HTERT RPE-1 (cell line): ENCODE results near the gene BMP8A.
"Not testable (repeated sequence)": the region's sequence is repeated elsewhere in the genome, so short reads cannot be mapped to it uniquely, and the experiment has no call there.

Source experiments
- in situ Hi-C: fragments of 300-500 bp; cut with MboI; formaldehyde crosslinking; loops from 4 replicates; pipeline ENCODE4 v1.14.3; 2020; ENCODE audit warnings: low sequenced_read_pairs

BMP8A gene

GRCh38 chr1:39504436-39504835 lies 13.0 kb downstream of the BMP8A start:
- in situ Hi-C loops = not testable (repeated sequence)

DNA sequence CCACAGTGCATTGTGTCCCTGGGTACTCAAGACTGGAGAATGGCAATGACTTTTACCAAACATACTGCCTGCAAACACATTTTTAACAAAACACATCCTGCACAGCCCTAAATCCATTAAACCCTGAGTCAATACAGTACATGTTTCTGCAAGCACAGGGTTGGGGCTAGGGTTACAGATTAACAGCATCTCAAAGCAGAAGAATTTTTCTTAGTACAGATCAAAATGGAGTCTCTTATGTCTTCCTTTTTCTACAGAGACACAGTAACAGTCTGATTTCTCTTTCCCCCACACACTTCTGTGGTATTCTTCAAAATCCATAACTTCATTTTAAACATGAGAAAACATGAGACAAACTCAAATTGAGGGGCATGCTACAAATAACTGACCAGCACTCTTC lies 13.9 kb downstream of the BMP8A start:
- in situ Hi-C loops = no loop called here

DNA sequence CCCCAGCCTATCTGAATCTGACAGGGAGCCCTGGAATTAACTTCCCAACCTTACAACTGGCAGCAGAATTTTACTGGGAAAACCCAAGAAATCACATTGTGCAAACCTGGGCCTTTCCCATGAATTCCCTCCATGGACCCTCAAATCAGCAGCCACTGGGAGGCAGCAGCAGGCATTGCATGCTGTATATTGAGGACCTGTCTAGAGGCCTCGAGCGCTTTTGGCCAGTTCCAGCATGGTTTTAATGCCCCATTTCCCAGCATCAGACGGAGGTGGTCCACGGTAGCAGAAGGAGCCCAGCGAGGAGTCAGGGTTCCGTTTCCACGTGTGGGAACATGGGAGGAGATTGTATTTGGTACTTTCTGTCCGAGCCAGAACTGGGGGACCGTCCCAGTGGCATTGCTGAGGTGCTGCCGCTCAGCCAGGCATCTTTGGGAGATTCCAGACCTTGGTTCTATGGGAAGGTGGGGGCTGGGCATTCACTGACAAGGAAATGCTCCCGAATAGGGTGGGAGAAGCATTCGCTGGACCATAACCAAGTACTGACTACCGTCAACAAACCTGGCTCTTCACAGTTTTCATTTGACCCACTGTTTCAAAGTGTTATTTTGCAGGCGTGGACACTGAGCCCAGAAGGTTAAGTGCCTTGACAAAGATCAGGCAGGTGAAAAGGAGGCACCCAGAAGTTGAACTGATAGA lies 15.9 kb downstream of the BMP8A start:
- in situ Hi-C loops = no loop called here

- in situ Hi-C loops = no loop called here
Measured at GRCh38 chr1:39508266-39508665, 16.8 kb downstream of the BMP8A start.

GRCh38 chr1:39508857-39509305 lies 17.4 kb downstream of the BMP8A start:
- in situ Hi-C loops = no loop called here

GRCh38 chr1:39509360-39510009 lies 18.0 kb downstream of the BMP8A start:
- in situ Hi-C loops = no loop called here

DNA sequence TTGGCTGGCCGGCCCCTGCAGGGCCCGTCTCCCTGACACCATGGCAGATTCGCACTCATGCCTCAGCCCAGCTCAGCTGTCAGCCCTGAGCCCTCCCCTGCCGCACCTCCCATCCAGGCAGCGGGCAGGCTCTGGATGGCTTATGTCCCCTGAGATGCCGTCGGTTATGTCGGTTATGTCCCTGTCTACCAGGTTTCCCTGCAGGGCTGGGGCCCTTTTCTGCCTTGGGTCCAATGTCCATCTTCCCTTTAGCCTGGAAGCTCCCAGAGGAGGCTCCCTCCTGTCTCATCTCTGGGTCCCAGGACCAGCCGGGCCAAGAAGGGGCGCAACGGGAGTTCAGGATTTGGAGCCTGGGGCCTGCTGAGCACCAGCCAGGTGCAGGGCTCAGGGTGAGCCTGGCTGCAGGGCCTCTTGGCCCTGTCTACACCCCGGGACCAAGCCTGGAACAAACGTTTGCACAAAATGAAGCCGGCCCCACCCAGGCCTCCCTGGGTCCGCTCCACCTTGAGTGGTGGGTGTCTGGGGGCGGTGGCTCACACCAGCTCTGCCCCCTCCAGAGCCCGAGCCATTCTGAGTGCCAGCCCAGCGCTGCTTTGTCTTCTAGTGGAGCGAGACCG lies 19.2 kb downstream of the BMP8A start:
- in situ Hi-C loops = not testable (repeated sequence)

DNA sequence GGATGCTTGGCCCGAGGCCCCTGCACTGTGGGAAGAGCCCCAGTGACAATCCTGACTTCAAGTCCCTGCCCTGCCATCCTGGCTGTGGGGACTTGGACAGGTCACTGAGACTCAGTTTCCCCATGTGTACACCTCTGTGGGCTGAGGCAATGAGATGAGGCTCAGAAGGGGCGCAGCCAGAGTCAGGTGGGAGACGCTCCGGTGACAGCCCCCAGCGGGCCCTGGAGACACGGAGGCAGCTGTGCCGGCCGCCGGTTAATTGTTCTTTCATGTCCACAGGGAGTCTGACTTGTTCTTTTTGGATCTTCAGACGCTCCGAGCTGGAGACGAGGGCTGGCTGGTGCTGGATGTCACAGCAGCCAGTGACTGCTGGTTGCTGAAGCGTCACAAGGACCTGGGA lies 20.0 kb downstream of the BMP8A start:
- in situ Hi-C loops = not testable (repeated sequence)

DNA sequence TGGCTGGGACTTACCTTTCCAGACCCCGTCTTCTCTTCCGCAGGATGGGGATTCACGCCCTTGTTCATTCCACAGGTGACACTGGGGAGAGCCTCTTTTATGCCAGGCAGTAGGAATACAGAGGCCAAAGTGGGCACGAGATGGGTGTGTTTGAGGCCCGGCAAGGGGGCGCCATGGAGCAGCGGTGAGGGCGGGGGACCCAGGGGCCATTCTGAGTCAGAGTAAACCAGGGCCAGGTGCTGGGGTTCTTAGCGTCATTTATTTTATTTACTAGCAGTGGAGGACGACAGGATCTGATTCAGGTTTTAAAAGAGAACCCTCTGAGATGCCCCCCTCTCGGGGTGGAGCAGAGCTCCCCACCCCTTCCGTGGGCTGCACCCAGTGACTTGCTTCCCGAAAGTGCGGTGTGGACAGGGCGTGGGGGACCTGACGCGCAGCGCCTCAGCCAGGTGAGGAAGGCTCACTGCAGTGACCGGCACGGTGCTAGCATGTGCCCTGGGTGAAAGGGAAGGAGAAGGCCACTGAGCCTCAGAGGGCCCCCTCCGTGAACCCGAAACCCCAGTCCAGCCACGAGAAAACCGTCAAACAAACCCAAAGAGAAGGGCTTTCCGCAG lies 20.9 kb downstream of the BMP8A start:
- in situ Hi-C loops = not testable (repeated sequence)

GRCh38 chr1:39514710-39515124 lies 23.3 kb downstream of the BMP8A start:
- in situ Hi-C loops = not testable (repeated sequence)

DNA sequence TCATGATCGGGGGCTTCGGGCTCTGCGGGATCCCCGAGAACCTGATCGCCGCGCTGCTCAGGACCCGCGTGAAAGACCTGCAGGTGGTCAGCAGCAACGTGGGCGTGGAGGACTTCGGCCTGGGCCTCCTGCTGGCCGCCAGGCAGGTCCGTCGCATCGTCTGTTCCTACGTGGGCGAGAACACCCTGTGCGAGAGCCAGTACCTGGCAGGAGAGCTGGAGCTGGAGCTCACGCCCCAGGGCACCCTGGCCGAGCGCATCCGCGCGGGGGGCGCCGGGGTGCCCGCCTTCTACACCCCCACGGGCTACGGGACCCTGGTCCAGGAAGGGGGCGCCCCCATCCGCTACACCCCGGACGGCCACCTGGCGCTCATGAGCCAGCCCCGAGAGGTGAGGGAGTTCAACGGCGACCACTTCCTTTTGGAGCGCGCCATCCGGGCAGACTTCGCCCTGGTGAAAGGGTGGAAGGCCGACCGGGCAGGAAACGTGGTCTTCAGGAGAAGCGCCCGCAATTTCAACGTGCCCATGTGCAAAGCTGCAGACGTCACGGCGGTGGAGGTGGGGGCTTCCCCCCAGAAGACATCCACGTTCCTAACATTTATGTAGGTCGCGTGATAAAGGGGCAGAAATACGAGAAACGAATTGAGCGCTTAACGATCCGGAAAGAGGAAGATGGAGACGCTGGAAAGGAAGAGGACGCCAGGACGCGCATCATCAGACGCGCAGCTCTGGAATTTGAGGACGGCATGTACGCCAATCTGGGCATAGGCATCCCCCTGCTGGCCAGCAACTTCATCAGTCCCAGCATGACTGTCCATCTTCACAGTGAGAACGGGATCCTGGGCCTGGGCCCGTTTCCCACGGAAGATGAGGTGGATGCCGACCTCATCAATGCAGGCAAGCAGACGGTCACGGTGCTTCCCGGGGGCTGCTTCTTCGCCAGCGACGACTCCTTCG lies 24.0 kb downstream of the BMP8A start:
- in situ Hi-C loops = not testable (repeated sequence)

- in situ Hi-C loops = not testable (repeated sequence)
Measured at GRCh38 chr1:39516841-39517240, 25.4 kb downstream of the BMP8A start.

DNA sequence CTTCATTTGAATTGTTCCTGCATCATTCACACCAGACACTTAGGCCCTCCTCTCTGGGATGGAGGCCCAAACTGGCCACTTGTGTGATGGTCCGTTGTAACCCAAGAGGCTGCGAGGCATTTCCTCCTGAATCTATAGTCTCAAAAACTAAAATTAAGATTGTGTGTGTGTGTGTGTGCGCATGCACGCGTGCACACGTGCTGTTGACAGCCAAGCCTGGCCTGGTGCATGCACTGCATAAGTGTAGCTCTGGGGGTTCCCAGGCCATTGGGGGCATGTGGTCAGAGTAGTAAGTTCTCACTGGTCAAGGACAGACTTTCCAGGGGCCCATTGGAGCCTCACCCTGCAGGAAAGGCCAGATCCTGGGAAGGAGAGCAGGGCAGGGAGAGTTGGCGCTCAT lies 26.5 kb downstream of the BMP8A start:
- in situ Hi-C loops = not testable (repeated sequence)

DNA sequence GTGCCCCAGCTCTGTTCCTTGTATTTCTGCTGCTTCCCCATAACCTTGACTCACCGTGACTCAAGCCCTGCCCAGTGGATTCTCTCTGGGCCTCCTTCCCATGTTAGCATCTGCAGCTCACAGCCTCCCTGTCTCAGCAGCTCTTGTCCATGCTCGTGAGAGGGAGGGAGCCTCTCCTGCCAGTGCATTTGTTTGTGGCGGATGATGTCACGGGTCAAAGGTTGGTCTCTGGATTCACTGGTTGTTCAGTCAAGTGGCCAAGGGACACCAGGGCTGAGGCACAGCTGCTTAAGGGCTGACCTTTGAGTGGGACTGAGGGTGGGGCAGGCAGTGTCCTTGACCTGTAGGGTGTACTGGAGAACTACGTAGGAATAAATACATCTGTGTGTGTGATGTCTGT lies 27.9 kb downstream of the BMP8A start:
- in situ Hi-C loops = not testable (repeated sequence)

DNA sequence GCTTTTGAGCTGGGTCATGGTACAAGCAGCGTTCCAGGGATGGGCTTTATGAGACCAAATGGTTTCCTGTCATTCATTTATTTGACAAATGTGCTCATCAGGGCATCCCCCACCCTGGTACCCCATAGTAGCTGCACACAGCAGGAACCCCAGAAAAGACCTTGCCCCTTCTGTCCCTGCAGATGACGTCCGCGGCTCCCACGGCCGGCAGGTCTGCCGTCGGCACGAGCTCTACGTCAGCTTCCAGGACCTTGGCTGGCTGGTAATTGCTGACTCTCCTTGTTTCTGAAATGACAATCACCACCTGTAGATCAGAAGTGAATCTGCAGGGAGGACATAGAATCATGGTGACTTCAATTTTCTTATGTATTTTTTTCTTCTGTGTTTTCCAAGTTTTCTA lies 30.8 kb downstream of the BMP8A start:
- in situ Hi-C loops = not testable (repeated sequence)

DNA sequence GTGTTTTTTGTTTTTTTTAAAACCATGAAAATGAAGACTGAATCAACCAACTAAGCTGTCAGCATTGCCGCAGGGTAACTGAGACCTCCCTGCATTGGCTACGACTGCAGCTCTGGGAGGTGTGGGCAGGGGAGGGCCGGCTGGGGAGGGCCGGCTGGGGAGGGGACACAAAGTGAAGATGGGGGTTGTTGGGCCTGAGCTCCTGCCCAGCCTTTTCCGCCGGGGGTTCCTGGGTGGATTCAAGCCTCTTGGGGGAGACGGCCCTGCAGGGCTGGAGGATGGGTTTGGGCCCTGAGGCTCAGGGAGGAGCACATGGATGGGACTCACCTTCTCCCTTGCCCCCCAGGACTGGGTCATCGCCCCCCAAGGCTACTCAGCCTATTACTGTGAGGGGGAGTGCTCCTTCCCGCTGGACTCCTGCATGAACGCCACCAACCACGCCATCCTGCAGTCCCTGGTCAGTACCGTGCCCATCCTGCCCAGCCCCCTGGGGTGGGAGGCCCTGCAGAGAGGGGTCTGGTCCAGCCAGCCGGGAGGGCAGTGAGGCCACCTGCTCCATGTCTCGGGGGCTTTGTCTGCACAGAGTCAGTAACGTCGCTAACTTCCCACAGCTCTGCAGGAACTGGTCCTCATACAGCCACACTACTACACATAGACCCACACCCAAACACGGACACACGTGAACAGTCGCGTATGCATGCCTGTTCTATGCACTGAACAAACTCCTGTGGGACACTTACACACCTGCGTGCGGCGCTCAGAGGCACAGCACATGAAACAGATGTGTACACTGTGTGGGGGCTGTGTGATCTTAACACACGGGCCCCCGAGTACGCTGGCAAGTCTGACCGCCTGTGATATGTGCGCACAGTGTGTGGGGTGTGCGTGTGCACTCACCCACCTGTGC lies 31.5 kb downstream of the BMP8A start:
- in situ Hi-C loops = no loop called here

- in situ Hi-C loops = no loop called here
Measured at GRCh38 chr1:39524171-39524570, 32.7 kb downstream of the BMP8A start.

DNA sequence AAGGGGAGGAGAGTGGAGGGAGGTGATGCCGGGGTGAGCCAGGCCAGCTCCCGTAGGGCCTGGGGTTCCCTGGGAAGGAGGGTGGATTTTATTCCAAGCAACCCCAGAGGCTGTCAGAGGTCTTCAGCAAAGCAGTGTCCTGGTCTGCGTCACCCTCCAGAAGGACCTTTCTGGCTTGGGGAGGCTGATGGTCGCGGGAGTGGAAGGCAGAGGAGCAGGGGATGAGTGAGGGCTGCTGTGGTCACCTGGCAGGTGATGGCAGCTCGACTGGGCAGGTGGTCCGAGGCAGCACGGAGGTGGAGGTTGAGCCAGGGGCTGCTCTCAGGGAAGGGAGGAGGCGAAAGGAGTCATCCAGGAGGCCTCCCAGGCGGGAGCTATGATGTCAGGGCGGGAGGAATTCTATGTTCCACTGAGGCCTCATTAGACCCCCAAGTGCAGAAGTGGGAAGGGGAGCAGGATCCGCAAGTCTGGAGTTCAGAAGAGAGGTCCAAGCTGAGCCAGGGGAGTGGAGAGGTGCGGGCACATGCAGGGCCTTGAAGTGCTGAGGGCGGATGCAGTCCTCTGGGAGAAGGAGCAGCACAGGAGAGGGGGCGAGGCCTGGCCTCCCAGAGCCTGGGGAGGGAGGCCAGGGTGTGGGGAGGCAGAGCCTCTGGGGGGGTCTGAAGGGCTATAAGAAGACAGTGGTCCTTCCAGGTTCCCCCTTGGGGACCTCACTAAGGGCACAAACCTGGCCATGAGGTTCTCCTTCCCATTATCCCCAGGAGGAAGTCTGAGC lies 33.3 kb downstream of the BMP8A start:
- in situ Hi-C loops = no loop called here
